Measurements from ENCODE around the gene POLR3H.
"Not testable (repeated sequence)": the region's sequence is repeated elsewhere in the genome, so short reads cannot be mapped to it uniquely, and the experiment has no call there.

The POLR3H gene

GRCh38 chr22:41564563-41564962 is 20.3 kb upstream of the POLR3H start:
- DNase-seq (ENCODE audit: low read depth): peak; percentile 21

GRCh38 chr22:41563051-41563711 is 18.9 kb upstream of the POLR3H start:
- peak; percentile 95 for DNase-seq (ENCODE audit: low read depth)

GRCh38 chr22:41562461-41562860 is 18.2 kb upstream of the POLR3H start:
- no peak for DNase-seq (ENCODE audit: low read depth)

GRCh38 chr22:41561788-41562187 is 17.5 kb upstream of the POLR3H start:
- no peak for DNase-seq (ENCODE audit: low read depth)

GRCh38 chr22:41561335-41561734 is 17.1 kb upstream of the POLR3H start:
- DNase-seq (ENCODE audit: low read depth): peak; percentile 29

- no peak for DNase-seq (ENCODE audit: low read depth)
Observed at GRCh38 chr22:41560095-41560471, 15.8 kb upstream of the POLR3H start.

GRCh38 chr22:41558241-41558630 is 14.0 kb upstream of the POLR3H start:
- not testable (repeated sequence) for DNase-seq (ENCODE audit: low read depth)

GRCh38 chr22:41557401-41558240 is 13.4 kb upstream of the POLR3H start:
- peak; percentile 77 for DNase-seq (ENCODE audit: low read depth)

- DNase-seq (ENCODE audit: low read depth): no peak
Observed at GRCh38 chr22:41556561-41556960, 12.3 kb upstream of the POLR3H start.

- DNase-seq (ENCODE audit: low read depth): no peak
Observed at GRCh38 chr22:41555325-41555982, 11.2 kb upstream of the POLR3H start.

- DNase-seq (ENCODE audit: low read depth): no peak
Observed at GRCh38 chr22:41551877-41552582, 7.8 kb upstream of the POLR3H start.

- no peak for DNase-seq (ENCODE audit: low read depth)
Observed at GRCh38 chr22:41550952-41551491, 6.8 kb upstream of the POLR3H start.

GRCh38 chr22:41548830-41549211 is 4.6 kb upstream of the POLR3H start:
- no peak for DNase-seq (ENCODE audit: low read depth)

- no peak for DNase-seq (ENCODE audit: low read depth)
Observed at GRCh38 chr22:41544671-41545476, 604 bp upstream of the POLR3H start.

- DNase-seq (ENCODE audit: low read depth): no peak
Observed at GRCh38 chr22:41542224-41542623, 2.0 kb downstream of the POLR3H start.

- no peak for DNase-seq (ENCODE audit: low read depth)
Observed at GRCh38 chr22:41541484-41541883, 2.8 kb downstream of the POLR3H start.

GRCh38 chr22:41540365-41540764 is 3.9 kb downstream of the POLR3H start:
- no peak for DNase-seq (ENCODE audit: low read depth)

GRCh38 chr22:41540006-41540315 is 4.3 kb downstream of the POLR3H start:
- DNase-seq (ENCODE audit: low read depth): no peak

GRCh38 chr22:41539146-41540005 is 4.9 kb downstream of the POLR3H start:
- DNase-seq (ENCODE audit: low read depth): peak; percentile 57

- no peak for DNase-seq (ENCODE audit: low read depth)
Observed at GRCh38 chr22:41538583-41538982, 5.7 kb downstream of the POLR3H start.

All from EH (cell line).